HG03354 (cell line): Measurements from ENCODE around the gene ZCCHC24.

Experiments
- ATAC-seq: cut with Tn5 transposase; IDR thresholded peaks from one replicate; pipeline ENCODE4 v1.9.1; 2021; ENCODE audit warnings: mild to moderate bottlenecking; ENCODE audit not compliant: unreplicated experiment, poor library complexity, severe bottlenecking

Gene ZCCHC24

DNA sequence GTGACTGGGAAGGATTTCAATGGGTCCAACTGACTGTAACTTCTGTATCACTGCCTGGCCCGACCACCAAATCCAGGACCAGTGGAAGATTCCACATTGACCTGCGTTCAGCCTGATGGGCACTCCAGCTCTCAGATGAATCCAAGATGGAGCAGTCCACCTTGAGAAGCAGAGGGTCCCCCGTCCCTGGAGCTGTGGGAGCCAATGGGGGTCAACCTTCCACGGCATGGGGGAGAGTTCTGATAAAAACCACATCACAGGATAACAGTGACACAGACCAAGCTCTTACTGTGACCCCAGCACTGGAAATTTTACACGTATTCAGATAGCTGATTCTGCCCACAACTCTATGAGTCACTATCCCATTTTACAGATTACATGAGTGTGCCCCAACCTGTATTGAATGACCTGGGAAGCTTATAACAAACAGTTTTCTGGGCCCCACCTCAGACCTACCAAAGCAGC is 11.2 kb downstream of the ZCCHC24 start:
- ATAC-seq, result no peak

GRCh38 chr10:79433324-79434222 is 11.9 kb downstream of the ZCCHC24 start:
- no peak for ATAC-seq

DNA sequence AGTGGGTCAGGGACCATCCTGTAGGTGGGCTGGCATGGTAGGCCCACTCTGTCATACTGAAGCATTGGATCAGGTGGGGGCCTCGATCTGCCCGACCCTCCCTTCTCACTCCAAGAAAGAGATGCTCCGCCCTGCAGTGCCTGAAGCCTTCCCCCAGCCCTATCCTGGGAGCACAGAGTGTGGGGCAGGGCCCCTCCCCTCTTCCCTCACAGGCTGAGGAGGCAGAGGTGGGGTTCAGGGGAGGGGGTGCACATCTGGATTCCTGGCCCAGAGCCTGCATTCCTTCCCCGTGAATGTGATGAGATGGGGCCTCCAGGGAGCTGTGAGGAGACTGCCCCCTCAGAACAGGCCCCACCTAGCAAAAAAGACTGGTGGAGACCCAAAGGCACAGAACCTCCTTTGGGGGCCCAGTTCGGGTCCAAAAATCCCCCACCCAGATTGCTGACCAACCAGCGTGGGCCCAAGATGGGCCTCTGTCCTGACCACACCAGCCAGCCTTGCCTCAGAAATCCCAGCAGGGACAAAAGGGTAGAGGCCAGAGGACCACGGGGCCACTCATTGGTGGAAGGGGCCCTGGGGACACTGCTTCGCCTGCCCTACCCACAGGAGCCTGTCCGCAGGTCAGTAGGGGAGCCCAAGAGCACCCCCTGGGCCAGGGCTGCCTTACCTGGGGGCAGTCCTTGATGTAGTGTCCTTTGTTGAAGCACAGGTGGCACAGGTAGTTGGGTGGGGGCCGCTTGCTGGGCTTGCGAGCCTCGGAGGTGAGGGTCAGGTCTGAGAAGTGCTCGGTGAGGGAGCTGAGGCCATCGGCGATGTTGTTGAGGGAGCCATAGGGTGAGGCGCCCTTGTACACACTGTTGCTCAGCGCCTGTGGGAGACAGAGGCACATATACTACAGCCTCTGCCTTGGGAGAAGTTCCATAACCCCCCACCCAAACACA is 13.3 kb downstream of the ZCCHC24 start:
- no peak for ATAC-seq

DNA sequence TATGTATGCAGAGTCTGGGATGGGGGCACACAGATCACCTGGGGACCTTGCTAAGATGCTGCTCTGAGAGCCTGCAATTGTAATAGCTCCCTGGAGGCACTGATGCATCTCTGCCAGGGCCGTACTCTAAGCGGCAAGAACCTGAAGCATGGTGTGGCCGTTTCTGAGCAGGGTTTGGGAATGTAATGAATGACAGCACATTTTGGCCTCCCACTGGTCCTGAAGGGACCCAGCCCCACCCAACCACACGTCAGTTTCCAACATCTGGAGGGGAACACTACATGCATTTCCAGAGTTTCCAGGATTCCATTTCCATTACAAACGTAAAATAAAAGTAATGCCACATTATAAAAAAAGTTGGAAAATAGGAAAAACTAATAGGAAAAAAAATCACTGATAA is 14.0 kb downstream of the ZCCHC24 start:
- ATAC-seq, result no peak

- no peak for ATAC-seq
Measured at GRCh38 chr10:79430936-79431335, 14.5 kb downstream of the ZCCHC24 start.

DNA sequence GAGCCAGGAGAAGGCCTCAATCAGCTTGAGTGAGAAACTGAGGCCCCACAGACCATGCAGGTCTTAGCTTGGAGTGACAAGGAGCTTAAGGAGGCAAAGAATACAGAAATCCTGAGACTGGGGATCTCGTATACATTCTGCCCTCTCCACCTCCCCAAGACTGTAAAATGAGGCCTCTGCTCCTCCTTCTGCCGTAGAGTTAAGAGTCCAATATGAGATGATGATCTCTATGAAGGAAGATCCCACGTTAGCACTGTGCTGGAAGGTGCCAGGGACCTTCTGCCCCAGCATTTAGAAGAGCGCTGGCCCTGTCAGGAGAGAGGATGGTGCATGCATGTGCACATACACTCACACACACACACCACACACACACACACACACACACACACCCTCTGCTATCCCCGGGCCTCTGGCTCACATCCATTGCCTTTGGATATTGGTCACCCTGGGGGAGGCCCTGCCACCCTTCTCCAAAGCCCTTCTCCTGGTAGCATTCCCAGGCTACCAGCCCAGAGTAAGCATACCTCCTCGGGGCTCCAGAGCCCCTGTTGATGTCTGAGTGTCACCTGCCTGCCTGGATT is 15.0 kb downstream of the ZCCHC24 start:
- no peak for ATAC-seq

DNA sequence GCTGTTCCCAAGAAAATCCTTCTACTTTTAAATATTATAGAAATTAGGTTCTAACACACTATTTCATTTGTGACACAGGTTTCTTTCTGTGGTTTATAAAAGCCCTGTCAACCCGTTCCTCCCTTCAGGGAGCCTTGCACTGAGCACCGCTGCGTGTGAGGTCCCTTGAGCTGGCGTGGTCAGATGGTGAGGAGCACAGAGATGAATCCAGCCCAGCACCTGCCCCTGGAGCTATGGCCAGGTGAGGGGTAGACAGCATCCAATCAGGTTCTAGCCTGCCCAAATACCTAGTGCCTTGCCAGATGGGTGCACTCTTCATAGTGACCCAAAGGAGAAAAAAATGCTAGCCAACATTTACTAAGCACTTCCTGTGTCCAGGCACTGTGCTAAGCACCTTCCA is 15.7 kb downstream of the ZCCHC24 start:
- ATAC-seq, result no peak

DNA sequence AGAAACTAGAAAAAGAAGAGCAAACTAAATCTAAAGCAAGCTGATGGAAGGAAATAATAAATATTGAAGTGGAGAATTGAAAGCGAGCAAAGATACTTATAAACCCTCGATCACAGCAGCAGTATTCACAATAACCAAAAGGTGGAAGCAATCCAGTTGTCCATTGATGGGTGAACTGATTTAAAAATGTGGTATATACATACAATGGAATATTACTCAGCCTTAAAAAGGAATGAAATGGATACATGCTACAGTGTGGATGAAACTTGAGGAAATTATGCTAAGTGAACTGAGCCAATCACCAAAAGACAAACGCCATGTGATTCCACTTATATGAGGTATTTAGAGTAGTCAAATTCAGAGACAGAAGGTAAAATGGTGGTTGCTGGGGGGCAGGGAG is 17.5 kb downstream of the ZCCHC24 start:
- ATAC-seq, result no peak

- no peak for ATAC-seq
Measured at GRCh38 chr10:79425074-79425532, 20.3 kb downstream of the ZCCHC24 start.

DNA sequence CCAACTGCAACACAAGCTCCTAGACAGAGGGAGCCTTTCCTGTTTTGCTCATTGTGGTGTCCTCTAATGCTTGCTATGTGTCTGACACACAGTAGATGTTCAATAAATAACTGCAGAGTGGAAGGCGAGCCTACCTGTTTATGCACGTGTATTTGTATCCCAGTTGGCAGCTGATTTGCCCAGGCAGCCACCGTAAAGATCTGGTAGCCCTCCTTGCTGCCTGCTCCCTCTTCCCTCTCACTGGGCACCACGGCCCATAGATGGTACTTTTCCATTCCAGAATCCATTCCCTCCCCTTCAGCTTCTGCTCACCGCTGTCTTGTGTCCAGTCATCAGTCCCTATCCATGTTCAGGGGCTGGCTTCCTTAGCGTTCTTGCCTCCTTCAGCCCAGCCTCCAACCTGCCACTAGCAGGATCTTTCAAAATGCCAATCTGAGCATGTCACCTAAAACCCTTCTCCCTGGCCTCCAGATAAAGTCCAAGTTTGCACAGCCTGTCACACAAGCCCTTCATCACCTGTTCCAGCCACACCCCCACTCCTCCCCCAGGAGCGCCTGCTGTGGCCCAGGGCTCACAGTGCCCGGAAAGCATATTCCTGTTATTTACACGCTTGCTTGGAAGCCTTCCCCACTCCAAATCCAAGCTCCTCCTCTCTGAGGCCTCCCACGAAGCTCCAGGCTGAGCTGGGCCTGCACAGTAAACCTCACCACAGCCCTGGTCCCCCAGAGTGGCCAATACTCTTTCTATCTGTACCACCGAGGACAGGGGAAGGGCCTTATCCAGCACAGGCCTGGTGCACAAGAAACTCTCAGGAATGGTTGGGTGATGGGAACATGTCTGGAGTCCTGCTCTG is 21.0 kb downstream of the ZCCHC24 start:
- ATAC-seq, result no peak

DNA sequence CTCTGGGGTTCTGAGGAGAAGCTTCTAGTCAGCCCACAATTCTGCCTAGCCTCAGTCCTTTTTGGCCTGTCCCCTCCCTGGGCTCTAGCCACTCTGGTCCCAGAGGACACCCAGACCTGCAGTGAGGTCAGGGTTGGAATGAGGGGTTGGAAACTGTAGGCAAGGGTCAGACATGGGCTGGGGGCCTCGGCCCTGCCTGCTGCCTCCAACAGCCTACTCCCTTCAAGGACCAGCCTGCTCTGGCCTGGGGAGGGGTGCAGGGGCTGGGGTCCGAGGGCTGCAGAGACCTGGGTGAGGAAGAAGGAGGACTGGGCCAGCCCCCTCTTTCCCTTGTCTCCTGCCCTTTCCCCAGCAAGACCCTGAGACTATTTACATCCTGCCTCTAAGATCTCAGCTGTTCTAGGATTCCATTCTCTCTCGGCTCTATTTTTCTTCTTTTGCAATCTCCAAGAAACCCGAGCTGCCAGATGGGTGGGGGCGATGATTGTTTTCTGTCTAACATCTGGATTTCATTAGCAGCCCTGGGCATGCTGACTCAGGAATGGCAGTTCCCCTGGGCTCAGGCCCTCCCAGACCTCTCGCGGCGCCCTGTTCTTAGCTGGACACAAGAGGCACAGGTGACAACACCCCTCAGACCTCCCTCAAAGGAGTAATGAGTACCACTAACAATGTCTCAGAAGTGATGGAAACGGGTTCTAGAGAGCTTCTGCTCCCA is 23.1 kb downstream of the ZCCHC24 start:
- no peak for ATAC-seq

DNA sequence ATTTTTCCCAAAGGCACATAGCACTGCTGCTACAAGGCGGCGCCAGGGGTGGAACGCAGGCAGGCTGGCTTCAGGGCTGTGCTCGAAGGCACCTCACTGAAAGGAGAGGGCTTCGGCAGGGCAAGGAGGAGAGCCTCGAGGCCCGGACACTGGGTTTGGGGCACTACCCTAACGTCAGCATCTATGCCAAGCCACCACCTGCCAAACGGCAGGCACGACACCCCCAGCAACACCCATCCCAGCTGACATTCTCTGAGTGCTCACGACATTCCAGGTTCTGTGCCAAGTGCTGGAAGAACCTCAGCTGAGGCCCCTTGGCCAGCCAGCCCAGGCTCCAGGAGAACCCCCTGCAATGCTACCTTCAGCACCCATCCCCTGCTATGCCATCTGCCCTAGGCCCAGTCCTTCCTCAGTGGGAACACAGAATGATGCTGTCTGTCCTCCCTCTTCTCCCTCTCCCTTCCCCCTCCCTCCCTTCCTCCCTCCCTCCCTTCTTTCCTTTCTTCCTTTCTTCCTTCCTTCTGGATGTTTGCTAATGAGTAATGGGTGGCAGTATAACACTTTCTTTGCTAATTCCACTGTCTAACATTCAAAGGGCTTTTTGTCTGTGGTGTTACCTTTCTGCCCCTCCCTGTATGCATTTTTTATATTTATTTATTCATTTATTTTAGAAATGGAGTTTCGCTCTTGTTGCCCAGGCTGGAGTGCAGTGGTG is 24.3 kb downstream of the ZCCHC24 start:
- no peak for ATAC-seq

DNA sequence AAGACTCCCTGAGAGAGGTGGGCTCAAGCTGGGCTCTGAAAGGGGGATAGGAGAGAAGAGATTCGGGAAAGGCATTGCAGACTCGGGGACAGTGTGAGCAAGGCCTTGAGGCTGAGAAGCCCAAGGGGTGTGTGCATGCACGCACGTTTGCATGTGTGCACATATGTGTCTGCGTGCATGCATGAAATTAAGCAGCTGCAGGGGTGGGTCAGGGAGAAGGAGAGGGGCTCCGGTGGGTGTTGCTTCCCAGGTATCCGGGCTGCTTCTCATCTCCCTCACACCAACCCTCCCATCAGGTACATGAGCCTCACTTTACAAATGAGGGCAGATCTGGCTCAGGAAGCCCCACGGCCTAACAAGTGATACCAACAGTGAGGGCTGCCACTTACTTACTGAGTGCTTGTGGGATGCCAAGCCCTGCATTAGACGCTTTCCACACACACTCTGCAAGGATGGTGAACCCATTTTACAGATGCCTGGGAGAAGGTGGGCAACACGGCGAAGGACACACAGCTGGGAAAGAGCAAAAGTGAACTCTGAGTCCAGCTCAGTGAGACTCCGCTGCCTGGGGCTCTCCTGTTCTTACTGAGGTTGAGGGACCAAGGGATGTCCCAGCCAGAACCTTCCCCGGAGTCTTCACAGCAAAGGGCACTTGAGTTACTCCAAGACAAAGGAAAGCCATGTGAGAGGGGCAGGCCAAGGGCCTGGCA is 26.4 kb downstream of the ZCCHC24 start:
- no peak for ATAC-seq

DNA sequence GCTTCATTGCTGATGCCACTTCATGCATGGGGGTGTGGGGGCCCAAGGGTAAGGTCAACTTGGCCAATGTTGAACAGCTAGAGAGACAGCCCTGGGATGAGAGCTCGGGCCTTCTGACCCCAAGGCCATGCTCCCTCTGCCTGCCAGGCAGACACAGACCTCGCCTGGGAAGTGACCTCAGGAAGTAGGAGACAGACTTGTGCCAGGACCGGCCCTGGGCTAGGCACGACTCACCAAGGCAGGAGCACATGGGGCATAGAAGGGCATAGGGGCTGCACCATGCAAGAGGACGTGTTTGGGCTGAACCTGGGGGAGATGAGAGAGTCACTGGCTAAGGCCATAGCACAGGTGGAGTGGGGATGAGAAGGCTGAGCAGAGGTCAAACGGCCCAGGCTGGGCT is 27.1 kb downstream of the ZCCHC24 start:
- ATAC-seq, result no peak

DNA sequence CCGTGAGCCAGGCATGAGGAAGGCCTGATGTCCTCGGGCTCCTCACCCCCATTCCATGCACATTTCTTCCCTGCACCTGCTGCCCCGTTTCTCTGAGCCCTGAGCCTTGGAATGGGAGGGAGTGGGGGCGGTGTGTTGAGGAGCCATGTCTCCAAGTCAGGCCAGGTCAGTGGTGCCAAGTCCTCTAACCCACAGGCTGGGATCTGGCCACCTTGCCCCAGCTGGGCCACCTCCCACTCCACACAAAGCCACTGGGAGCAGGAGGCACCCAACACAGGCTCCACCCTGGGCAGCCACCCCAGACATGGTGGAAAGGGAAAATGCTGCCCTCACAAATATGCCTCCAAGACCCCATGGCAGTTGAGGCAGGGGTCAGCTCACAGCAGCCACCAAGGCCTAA is 27.7 kb downstream of the ZCCHC24 start:
- ATAC-seq, result no peak

GRCh38 chr10:79417266-79417665 is 28.2 kb downstream of the ZCCHC24 start:
- no peak for ATAC-seq

DNA sequence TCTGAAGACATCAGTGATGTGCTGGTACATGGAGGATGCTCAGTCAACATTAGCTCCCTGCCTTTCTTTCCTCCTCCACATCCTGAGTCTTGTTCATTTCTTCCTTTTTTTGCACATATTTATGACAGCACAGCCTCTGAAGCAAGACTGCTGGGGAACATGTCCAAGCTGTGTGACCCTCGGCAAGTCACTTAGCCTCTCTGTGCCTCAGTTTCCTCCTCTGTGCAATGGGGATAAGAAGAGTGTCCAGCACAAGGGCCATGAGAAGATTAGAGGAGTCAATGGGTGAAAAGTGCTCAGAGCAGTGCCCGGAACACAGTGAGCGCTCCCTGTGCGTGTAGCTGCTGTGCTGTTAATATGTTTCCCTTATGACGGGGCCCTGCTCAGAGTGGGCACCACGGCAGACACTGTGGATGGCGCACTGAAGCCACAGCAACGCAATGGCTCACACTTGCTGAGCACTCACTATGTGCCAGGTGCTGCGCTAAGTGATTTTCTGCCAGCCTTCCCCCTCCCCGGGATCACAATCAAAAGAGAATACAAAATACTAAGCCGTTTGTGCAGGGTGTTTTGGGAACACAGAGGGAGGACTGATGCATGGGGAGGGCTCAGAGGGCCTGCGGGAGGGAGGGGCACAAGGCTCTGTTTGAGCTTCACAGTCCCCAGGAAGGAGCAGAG is 28.7 kb downstream of the ZCCHC24 start:
- ATAC-seq, result no peak
